Subcutaneous adipose tissue (tissue), 4 donors: ENCODE results near the gene MAP2K2. TPM values are rescaled to one million over a fixed set of nuclear protein-coding genes. Genes with fewer than 3 reads are reported as not detected.

Source experiments
- CTCF ChIP-seq: fragments of 450-650 bp; IDR thresholded peaks from one replicate; pipeline ENCODE4 v1.5.1; 2016; ENCODE audit warnings: low read depth, mild to moderate bottlenecking, control low read depth, antibody characterized with exemption, moderate library complexity
- total RNA-seq, 4 donors: library from RNA; depleted of rRNA; stranded (reverse); fragments of >200 nt; gene quantifications; one replicate each; pipeline ENCODE4 v1.1.0, GENCODE V29; 2016

Gene MAP2K2
- total RNA-seq, 4 donors from 2014 or later, result 39.3 to 66.1 (median 56.3) TPM

GRCh38 chr19:4059453-4059871, 64.5 kb downstream of the MAP2K2 start:
- no peak for TF ChIP-seq CTCF

GRCh38 chr19:4058693-4059452, 65.0 kb downstream of the MAP2K2 start:
- TF ChIP-seq CTCF, result no peak

- TF ChIP-seq CTCF, result no peak
Observed at GRCh38 chr19:4057931-4058692, 65.8 kb downstream of the MAP2K2 start.

- no peak for TF ChIP-seq CTCF
Observed at GRCh38 chr19:4055209-4055552, 68.7 kb downstream of the MAP2K2 start.

- no peak for TF ChIP-seq CTCF
Observed at GRCh38 chr19:4054441-4055208, 69.3 kb downstream of the MAP2K2 start.

- TF ChIP-seq CTCF, result no peak
Observed at GRCh38 chr19:4053423-4054324, 70.2 kb downstream of the MAP2K2 start.
